SKM-1 treated with dmso at 0.1 percent for 144 hours (cell line): ENCODE results near the gene MYO1D.
A peak's percentile ranks its signal among the peaks of the same experiment; 100 is the strongest.

Source experiments
- DNase-seq: peaks from one replicate; lab custom pipeline; 2025; ENCODE audit not compliant: unreplicated experiment; lab: John Stamatoyannopoulos, UW

Gene MYO1D

GRCh38 chr17:32859857-32860525 lies 16.9 kb downstream of the MYO1D start:
- no peak for DNase-seq

GRCh38 chr17:32855620-32856019 lies 21.3 kb downstream of the MYO1D start:
- DNase-seq, result no peak

DNA sequence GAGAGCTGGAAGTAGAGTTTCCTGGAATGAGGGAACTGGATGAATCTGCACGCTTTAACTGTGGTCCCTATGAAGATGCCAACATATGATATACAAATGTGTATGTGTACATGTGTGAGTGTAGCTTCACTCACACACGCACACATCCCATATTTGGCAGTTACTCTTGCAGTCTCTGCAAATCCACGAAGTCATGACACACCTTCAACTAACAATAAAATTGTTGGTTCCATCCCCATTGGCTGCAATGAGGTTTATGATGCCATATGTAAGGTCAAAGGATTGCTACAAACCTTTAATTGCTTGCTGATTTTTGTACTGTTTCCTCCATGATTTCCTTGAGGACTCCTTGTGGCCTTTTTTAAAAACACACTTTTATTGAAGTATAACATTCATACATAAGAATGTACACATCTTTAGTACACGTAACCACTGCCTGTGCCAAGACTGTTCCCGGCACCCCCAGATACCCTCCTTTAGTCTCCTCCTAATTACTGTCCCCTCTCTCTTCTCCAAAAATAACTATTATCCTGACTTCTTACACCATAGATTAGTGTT lies 22.0 kb downstream of the MYO1D start:
- no peak for DNase-seq

- no peak for DNase-seq
Observed at GRCh38 chr17:32854207-32854606, 22.7 kb downstream of the MYO1D start.

DNA sequence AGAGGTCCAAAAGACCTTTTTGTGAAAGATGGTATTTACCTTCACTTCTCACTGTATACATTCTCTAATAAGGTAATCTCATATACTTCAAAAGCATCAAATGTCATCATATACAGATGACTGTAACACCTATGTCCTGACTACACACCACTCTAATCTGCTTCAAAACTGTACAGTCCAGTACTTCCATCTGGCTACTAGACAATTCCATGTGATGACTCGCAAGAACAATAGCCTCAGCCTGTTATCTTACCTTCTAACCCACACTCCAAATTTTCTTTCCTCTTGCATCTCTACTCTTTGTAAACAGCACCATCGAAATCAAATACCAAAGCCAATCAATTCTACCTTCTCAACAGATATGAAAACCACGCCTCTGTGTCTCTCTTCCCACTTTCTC lies 24.1 kb downstream of the MYO1D start:
- DNase-seq, result no peak

- no peak for DNase-seq
Observed at GRCh38 chr17:32849879-32850278, 27.0 kb downstream of the MYO1D start.

GRCh38 chr17:32847977-32848376 lies 28.9 kb downstream of the MYO1D start:
- no peak for DNase-seq

GRCh38 chr17:32846143-32846542 lies 30.8 kb downstream of the MYO1D start:
- no peak for DNase-seq

GRCh38 chr17:32840241-32840640 lies 36.7 kb downstream of the MYO1D start:
- DNase-seq, result no peak

DNA sequence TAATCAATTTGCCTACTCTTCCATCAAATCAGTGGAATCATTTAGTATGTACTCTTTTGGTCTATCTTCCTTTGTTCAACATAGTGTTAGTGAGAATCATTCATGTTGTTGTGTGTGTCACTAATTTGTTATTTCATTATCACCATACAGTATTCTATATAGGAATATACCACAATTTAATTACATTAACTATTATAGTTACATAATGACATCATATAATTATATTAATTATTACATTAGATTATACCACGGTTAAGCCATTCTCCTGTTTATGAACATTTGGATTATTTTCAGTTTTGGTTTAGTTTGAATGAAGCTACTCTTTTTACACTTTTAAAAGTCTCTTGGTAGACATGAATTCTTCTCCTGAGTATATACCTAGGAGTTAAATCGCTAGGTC lies 40.4 kb downstream of the MYO1D start:
- no peak for DNase-seq

DNA sequence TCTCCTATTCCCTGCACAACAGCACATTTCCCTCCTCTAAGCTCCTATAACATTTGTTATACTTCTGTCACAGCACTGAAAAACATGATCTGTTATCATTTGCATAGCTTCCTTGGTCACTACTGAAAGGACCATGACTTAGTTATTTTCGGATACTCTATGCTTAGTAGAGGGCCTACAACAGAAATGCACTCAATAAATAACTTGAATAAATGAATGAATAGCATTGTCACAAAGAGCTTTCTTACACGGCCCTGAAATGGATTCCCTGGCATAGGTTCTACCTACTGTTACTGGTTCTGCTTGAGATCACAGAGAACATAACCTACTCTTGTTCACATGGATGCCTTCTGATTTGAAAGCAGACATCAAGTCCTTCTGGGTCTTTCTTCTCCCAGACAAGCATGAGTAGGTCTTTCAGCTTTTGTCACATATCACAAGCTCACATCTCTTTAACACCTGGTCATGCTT lies 41.6 kb downstream of the MYO1D start:
- no peak for DNase-seq

DNA sequence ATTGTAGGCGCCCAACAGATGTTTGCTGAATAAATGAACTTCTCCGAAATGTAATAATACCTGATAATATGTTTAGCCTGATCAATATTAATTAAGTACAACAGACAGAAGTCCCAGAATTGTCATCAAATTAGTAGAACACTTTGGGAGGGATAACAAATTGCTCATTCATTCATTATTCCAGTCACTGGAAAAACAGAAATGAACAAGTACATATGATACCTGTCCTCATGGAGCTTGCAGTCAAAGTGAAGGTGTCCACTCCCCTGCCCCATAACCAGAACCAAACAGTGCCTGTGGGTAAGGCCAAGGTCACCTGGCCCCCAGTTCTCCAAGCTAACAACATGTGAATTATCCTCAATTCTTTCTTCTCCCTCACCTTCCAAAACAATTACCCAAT lies 42.8 kb downstream of the MYO1D start:
- DNase-seq, result no peak

- no peak for DNase-seq
Observed at GRCh38 chr17:32833526-32833925, 43.4 kb downstream of the MYO1D start.

GRCh38 chr17:32833076-32833475 lies 43.8 kb downstream of the MYO1D start:
- DNase-seq, result no peak

- no peak for DNase-seq
Observed at GRCh38 chr17:32831627-32832243, 45.2 kb downstream of the MYO1D start.

DNA sequence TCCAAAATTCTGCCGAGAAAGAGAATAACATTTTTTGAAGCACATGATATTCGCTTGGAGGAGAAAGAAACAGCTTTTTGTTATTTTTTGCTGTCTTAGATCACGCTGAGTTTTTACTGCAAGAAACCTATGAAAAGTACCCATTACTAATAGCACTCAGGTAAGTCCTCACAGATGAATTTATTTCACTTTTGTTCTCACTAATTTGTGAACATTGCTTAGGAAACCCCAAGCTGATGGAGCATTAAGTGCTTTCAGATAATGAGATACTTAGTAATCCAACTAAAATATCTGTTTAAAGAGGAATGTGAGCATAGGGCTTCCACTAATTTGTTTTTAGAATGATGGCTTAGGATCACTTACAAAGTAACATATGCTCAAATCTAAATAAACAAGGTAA lies 45.7 kb downstream of the MYO1D start:
- DNase-seq, result no peak

DNA sequence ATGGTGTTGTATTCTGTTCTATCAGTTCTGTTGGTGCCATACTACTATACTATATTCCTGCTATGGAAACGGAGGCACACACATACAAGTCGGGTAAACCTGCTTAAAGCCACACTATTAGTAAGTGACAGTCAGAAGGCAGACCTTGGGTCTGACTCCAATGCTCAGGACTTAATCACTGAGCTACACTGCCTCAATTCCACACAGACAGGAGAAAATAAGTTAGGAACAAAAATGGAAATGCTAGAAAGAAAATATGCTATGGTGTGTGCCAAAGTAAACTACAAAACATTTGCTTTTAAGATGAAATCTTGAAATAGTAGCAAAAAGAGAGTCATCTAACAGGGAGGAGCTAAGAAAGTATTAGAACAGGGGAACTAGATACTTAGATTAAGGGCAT lies 48.1 kb downstream of the MYO1D start:
- DNase-seq, result no peak

- DNase-seq, result no peak
Observed at GRCh38 chr17:32827227-32827626, 49.7 kb downstream of the MYO1D start.

GRCh38 chr17:32826076-32826475 lies 50.8 kb downstream of the MYO1D start:
- DNase-seq, result no peak

DNA sequence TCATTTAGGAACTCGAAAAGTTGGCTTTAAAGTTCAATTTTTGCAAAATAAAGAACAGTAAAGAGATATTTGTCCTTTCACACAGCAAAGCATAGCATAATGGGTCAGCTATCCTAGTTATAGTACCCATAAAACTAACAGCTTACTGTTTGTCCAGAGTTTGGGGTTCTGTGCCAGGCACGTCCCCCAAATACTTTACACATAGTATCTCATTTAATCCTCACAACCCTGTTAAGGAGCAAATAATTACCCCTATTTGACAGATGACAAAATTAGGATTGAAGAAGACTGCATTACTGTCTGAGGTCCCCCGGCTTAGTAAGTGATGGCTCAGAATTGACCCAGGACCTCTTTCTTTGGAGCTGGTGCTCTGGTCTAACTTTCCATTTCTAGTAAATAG lies 52.6 kb downstream of the MYO1D start:
- DNase-seq, result no peak

DNA sequence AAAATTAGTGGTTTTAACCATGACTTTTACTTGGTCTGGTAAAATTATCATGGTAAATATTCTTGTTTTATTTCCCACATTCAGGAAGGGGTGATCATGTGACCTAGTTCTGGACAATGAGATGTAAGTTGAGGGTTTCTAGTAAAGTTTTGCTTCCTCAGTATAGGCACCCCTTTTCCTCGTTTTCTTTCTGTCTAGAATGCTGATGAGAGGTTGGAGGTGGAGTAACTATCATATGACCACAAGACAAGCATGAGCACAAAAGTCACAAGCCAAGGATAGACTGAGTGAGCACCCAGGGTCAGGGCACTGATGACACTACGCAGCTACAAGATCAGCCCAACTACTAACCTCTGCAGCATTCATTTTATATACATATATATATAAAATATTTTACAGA lies 53.9 kb downstream of the MYO1D start:
- DNase-seq, result peak; percentile 17
